Stimulated activated naive CD4-positive, alpha-beta T cell (primary cell): Measurements from ENCODE around the gene PPP2R3B.

Experiments
- DNase-seq, 6 experiments: peaks; one replicate each; lab custom pipeline; 2025; lab: John Stamatoyannopoulos, UW

PPP2R3B gene

GRCh38 chrX:298993-299392 lies 87.7 kb downstream of the PPP2R3B start:
- DNase-seq, result no peak

- DNase-seq, result no peak
These were observed 91.6 kb downstream of the PPP2R3B start for GRCh38 chrX:295136-295535.

GRCh38 chrX:292900-293897 lies 93.5 kb downstream of the PPP2R3B start:
- no peak for DNase-seq

GRCh38 chrX:291411-291901 lies 95.3 kb downstream of the PPP2R3B start:
- no peak for DNase-seq

GRCh38 chrX:290476-291166 lies 96.1 kb downstream of the PPP2R3B start:
- no peak for DNase-seq

GRCh38 chrX:288561-288991 lies 98.1 kb downstream of the PPP2R3B start:
- no peak for DNase-seq

GRCh38 chrX:287670-288069 lies 99.0 kb downstream of the PPP2R3B start:
- no peak for DNase-seq

GRCh38 chrX:285076-285677 lies 101.5 kb downstream of the PPP2R3B start:
- DNase-seq, result no peak
